Measurements from ENCODE around the gene ZNF576. TPM values are rescaled to one million over a fixed set of nuclear protein-coding genes. Genes with fewer than 3 reads are reported as not detected.
A peak's percentile ranks its signal among the peaks of the same experiment; 100 is the strongest.

Gene ZNF576
- total and polyA plus RNA-seq, 9 of the 15 experiments (the other 6 are each of a cell fraction or from before 2014, with no cell fraction given) = 6.8 to 18.2 (median 12.2) TPM

- BruUV-seq (replicated peaks) = no TSS peak
- DNase-seq (ENCODE audit: extremely low read depth in 1 of 4, low spot score in 3 of 4) (no peak), FAIRE-seq (no peak), ATAC-seq (no peak)
- TF ChIP-seq ZNF79 (CRISPR knock-in tag; IDR thresholded peaks at IDR 0.05; ENCODE audit: low read depth) (no peak), SREBF2 (CRISPR knock-in tag; IDR thresholded peaks at IDR 0.05) (no peak), STAT5A (IDR thresholded peaks at IDR 0.05; ENCODE audit: borderline replicate concordance, low read length) (no peak), GABPB2 (CRISPR knock-in tag; conservative IDR thresholded peaks at IDR 0.05) (no peak)
- ChIA-PET POLR2A (no interaction called here), CTCF (ENCODE audit: low intra/inter-chr PET ratio) (no interaction called here)
- Histone ChIP-seq H3K9me3 (replicated peaks; ENCODE audit: control insufficient read depth, insufficient read depth, low read depth, low read length) (no peaks in the 10 kb centered on the region; the same call in 1 of the 2 replicates), H3K4me1 (replicated peaks in 1 of 2; ENCODE audit: control insufficient read depth in 2 of 2, insufficient read depth in 2 of 2, low read length in 2 of 2) (peaks cover 9 to 16% of the 10 kb centered on the region in 2 experiments; a peak in 3 of 5 replicates), H3K4me2 (ENCODE audit: insufficient read depth, low read length) (no peak overlapping the region), H3K4me3 (no peak overlapping the region), H3K27me3 (ENCODE audit: control insufficient read depth in 2 of 2, insufficient read depth in 2 of 2, low read length in 2 of 2) (peaks cover 6 to 7% of the 10 kb centered on the region in 2 experiments), H3K27ac (ENCODE audit: extremely low read depth, low read depth, low read length) (no peak overlapping the region), H2AFZ (ENCODE audit: low read depth, low read length) (no peak overlapping the region), H3K79me2 (ENCODE audit: control insufficient read depth, insufficient read depth, low read length) (no peaks in the 10 kb centered on the region), H3K9ac (ENCODE audit: insufficient read depth in 1 of 2, low read depth in 2 of 2, low read length in 2 of 2) (no peak overlapping the region), H3K9me1 (ENCODE audit: control insufficient read depth, insufficient read depth, low read length) (no peaks in the 10 kb centered on the region), H4K20me1 (replicated peaks; ENCODE audit: control insufficient read depth, insufficient read depth, low read length) (no peaks in the 10 kb centered on the region), H3K36me3 (ENCODE audit: control insufficient read depth, insufficient read depth, low read length) (no peaks in the 10 kb centered on the region)
- in situ Hi-C loops (cut with MboI) = no loop called here
- intact Hi-C loops (cut with micrococcal nuclease) = no loop called here
- WGBS (ENCODE audit: insufficient coverage, low coverage, missing lambda C conversion rate) = 37% methylated on average over 3 of the region's 3 CpGs
Measured at GRCh38 chr19:43643326-43643725, 46.9 kb downstream of the ZNF576 start.

GRCh38 chr19:43644181-43644580, 47.8 kb downstream of the ZNF576 start:
- Histone ChIP-seq H3K36me3 (ENCODE audit: control insufficient read depth, insufficient read depth, low read length) (peaks cover 6% of the 10 kb centered on the region; the same call in 2 of the 3 replicates), H3K79me2 (ENCODE audit: control insufficient read depth, insufficient read depth, low read length) (no peaks in the 10 kb centered on the region), H4K20me1 (replicated peaks; ENCODE audit: control insufficient read depth, insufficient read depth, low read length) (no peaks in the 10 kb centered on the region), H3K27me3 (ENCODE audit: control insufficient read depth in 2 of 2, insufficient read depth in 2 of 2, low read length in 2 of 2) (peaks cover 0 to under 1% of the 10 kb centered on the region in 2 experiments; a peak in 3 of 5 replicates), H3K9me1 (ENCODE audit: control insufficient read depth, insufficient read depth, low read length) (no peaks in the 10 kb centered on the region), H2AFZ (ENCODE audit: low read depth, low read length) (no peak overlapping the region), H3K27ac (ENCODE audit: extremely low read depth, low read depth, low read length) (no peak overlapping the region), H3K4me2 (ENCODE audit: insufficient read depth, low read length) (no peak overlapping the region), H3K9ac (ENCODE audit: insufficient read depth in 1 of 2, low read depth in 2 of 2, low read length in 2 of 2) (no peak overlapping the region; a peak in 1 of 4 replicates), H3K4me1 (replicated peaks in 1 of 2; ENCODE audit: control insufficient read depth in 2 of 2, insufficient read depth in 2 of 2, low read length in 2 of 2) (peaks cover 5 to 12% of the 10 kb centered on the region in 2 experiments; a peak in 3 of 5 replicates), H3K9me3 (replicated peaks; ENCODE audit: control insufficient read depth, insufficient read depth, low read depth, low read length) (no peaks in the 10 kb centered on the region; the same call in 1 of the 2 replicates), H3K4me3 (no peak overlapping the region)
- ChIA-PET POLR2A (interaction anchor here (0.6 to 0.7 kb wide), 3 partner anchors 45 to 335 kb away, joined by 3 to 4 read pairs (median 3); no protein-coding TSS in a partner anchor), CTCF (ENCODE audit: low intra/inter-chr PET ratio) (no interaction called here)
- intact Hi-C loops (cut with micrococcal nuclease) = no loop called here
- FAIRE-seq (no peak), DNase-seq (ENCODE audit: extremely low read depth in 1 of 4, low spot score in 3 of 4) (no peak), ATAC-seq (no peak)
- TF ChIP-seq MEIS2 (IDR thresholded peaks at IDR 0.05; ENCODE audit: partially characterized antibody) (no peak), NFIC (IDR thresholded peaks at IDR 0.05) (0 out of 2 replicates have a peak, but pooled peaks have one; percentile 7)
- WGBS (ENCODE audit: insufficient coverage, low coverage, missing lambda C conversion rate) = 35% methylated on average over 13 of the region's 13 CpGs
- BruUV-seq (replicated peaks) = no TSS peak
- in situ Hi-C loops (cut with MboI) = no loop called here
